ENCODE data around the gene CYP4F3. TPM values are rescaled to one million over a fixed set of nuclear protein-coding genes. Genes with fewer than 3 reads are reported as not detected.

CYP4F3 gene
- total and polyA plus RNA-seq, 2 of the 13 experiments (the other 11 are each of a cell fraction or from before 2014, with no cell fraction given): 17.8 to 22.8 TPM

DNA sequence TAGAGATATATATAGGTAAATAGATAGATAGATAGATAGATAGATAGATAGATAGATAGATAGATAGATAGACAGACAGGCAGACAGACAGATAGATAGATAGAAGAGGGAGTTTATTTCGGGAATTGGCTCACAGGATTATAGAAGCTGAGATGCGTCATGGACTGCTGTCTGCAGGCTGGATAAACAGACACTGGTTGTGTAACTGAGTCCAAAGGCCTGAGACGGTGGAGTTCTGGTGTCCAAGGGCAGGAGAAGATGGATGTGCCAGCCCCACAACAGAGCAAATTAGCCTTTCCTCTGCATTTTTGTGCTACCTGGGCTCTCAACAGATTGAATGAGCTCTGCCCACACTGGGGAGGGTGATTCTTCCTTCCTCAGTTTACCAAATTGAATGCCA is 2.7 kb downstream of the CYP4F3 start (continued):
- TF ChIP-seq, protein P1, sequence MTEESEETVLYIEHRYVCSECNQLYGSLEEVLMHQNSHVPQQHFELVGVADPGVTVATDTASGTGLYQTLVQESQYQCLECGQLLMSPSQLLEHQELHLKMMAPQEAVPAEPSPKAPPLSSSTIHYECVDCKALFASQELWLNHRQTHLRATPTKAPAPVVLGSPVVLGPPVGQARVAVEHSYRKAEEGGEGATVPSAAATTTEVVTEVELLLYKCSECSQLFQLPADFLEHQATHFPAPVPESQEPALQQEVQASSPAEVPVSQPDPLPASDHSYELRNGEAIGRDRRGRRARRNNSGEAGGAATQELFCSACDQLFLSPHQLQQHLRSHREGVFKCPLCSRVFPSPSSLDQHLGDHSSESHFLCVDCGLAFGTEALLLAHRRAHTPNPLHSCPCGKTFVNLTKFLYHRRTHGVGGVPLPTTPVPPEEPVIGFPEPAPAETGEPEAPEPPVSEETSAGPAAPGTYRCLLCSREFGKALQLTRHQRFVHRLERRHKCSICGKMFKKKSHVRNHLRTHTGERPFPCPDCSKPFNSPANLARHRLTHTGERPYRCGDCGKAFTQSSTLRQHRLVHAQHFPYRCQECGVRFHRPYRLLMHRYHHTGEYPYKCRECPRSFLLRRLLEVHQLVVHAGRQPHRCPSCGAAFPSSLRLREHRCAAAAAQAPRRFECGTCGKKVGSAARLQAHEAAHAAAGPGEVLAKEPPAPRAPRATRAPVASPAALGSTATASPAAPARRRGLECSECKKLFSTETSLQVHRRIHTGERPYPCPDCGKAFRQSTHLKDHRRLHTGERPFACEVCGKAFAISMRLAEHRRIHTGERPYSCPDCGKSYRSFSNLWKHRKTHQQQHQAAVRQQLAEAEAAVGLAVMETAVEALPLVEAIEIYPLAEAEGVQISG (CRISPR knock-in tag; IDR thresholded peaks at IDR 0.05): no peak
- TF ChIP-seq, protein P2, sequence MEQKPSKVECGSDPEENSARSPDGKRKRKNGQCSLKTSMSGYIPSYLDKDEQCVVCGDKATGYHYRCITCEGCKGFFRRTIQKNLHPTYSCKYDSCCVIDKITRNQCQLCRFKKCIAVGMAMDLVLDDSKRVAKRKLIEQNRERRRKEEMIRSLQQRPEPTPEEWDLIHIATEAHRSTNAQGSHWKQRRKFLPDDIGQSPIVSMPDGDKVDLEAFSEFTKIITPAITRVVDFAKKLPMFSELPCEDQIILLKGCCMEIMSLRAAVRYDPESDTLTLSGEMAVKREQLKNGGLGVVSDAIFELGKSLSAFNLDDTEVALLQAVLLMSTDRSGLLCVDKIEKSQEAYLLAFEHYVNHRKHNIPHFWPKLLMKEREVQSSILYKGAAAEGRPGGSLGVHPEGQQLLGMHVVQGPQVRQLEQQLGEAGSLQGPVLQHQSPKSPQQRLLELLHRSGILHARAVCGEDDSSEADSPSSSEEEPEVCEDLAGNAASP (CRISPR knock-in tag; IDR thresholded peaks at IDR 0.05; ENCODE audit: borderline replicate concordance): peak; percentile 40; the same call in 1 of the 2 replicates
- TF ChIP-seq, protein P3, sequence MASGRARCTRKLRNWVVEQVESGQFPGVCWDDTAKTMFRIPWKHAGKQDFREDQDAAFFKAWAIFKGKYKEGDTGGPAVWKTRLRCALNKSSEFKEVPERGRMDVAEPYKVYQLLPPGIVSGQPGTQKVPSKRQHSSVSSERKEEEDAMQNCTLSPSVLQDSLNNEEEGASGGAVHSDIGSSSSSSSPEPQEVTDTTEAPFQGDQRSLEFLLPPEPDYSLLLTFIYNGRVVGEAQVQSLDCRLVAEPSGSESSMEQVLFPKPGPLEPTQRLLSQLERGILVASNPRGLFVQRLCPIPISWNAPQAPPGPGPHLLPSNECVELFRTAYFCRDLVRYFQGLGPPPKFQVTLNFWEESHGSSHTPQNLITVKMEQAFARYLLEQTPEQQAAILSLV (CRISPR knock-in tag; IDR thresholded peaks at IDR 0.05; ENCODE audit: borderline replicate concordance): no peak
- TF ChIP-seq, protein P4, sequence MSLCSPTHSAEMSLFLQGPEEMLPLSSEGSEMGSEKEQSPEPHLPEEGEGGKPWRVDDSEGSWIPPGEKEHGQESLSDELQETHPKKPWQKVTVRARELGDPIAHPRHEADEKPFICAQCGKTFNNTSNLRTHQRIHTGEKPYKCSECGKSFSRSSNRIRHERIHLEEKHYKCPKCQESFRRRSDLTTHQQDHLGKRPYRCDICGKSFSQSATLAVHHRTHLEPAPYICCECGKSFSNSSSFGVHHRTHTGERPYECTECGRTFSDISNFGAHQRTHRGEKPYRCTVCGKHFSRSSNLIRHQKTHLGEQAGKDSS (CRISPR knock-in tag; IDR thresholded peaks at IDR 0.05; ENCODE audit: borderline replicate concordance, low read depth): no peak
- TF ChIP-seq REXO4 (CRISPR knock-in tag; IDR thresholded peaks at IDR 0.05; ENCODE audit: borderline replicate concordance) (no peak), ZMYM3 (CRISPR knock-in tag; IDR thresholded peaks at IDR 0.05) (no peak), BORCS8-MEF2B (CRISPR knock-in tag; IDR thresholded peaks at IDR 0.05) (no peak), ZNF577 (CRISPR knock-in tag; IDR thresholded peaks at IDR 0.05; ENCODE audit: borderline replicate concordance, low read depth) (no peak), U2AF1 (optimal IDR thresholded peaks at IDR 0.05; ENCODE audit: low read depth, low read length) (no peak), KDM5A (IDR thresholded peaks at IDR 0.05; ENCODE audit: borderline replicate concordance, low read length) (no peak), REL (CRISPR knock-in tag; conservative IDR thresholded peaks at IDR 0.05) (no peak), HDAC1 (CRISPR knock-in tag; IDR thresholded peaks at IDR 0.05) (no peak), ATM (IDR thresholded peaks at IDR 0.05; ENCODE audit: borderline replicate concordance) (no peak), ZFY (CRISPR knock-in tag; IDR thresholded peaks at IDR 0.05) (peak; percentile 30; the same call in 1 of the 2 replicates), ARHGAP35 (CRISPR knock-in tag; IDR thresholded peaks at IDR 0.05; ENCODE audit: borderline replicate concordance) (no peak), ZNF776 (CRISPR knock-in tag; IDR thresholded peaks at IDR 0.05) (no peak)
- TF ChIP-seq, protein P5, sequence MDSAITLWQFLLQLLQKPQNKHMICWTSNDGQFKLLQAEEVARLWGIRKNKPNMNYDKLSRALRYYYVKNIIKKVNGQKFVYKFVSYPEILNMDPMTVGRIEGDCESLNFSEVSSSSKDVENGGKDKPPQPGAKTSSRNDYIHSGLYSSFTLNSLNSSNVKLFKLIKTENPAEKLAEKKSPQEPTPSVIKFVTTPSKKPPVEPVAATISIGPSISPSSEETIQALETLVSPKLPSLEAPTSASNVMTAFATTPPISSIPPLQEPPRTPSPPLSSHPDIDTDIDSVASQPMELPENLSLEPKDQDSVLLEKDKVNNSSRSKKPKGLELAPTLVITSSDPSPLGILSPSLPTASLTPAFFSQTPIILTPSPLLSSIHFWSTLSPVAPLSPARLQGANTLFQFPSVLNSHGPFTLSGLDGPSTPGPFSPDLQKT (CRISPR knock-in tag; IDR thresholded peaks at IDR 0.05; ENCODE audit: borderline replicate concordance): no peak
- TF ChIP-seq, protein P6, sequence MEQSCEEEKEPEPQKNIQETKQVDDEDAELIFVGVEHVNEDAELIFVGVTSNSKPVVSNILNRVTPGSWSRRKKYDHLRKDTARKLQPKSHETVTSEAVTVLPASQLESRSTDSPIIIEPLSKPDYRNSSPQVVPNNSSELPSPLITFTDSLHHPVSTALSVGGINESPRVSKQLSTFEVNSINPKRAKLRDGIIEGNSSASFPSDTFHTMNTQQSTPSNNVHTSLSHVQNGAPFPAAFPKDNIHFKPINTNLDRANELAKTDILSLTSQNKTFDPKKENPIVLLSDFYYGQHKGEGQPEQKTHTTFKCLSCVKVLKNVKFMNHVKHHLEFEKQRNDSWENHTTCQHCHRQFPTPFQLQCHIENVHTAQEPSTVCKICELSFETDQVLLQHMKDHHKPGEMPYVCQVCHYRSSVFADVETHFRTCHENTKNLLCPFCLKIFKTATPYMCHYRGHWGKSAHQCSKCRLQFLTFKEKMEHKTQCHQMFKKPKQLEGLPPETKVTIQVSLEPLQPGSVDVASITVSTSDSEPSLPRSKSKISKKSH (CRISPR knock-in tag; IDR thresholded peaks at IDR 0.05; ENCODE audit: borderline replicate concordance): no peak
- TF ChIP-seq, protein P7, sequence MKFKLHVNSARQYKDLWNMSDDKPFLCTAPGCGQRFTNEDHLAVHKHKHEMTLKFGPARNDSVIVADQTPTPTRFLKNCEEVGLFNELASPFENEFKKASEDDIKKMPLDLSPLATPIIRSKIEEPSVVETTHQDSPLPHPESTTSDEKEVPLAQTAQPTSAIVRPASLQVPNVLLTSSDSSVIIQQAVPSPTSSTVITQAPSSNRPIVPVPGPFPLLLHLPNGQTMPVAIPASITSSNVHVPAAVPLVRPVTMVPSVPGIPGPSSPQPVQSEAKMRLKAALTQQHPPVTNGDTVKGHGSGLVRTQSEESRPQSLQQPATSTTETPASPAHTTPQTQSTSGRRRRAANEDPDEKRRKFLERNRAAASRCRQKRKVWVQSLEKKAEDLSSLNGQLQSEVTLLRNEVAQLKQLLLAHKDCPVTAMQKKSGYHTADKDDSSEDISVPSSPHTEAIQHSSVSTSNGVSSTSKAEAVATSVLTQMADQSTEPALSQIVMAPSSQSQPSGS (CRISPR knock-in tag; IDR thresholded peaks at IDR 0.05): no peak

Data from HepG2 (cell line).